MG63 (cell line): ENCODE results near the gene YLPM1. TPM values are rescaled to one million over a fixed set of nuclear protein-coding genes. Genes with fewer than 3 reads are reported as not detected.

Source experiments
- DNase-seq: peaks from one replicate; pipeline ENCODE4 v3.0.0-alpha.2; 2020
- H3K27me3 ChIP-seq: fragments of 250-450 bp; sonication (Bioruptor Pico); 2 replicates; pipeline ENCODE4 v1.5.1; 2020; ENCODE audit warnings: mild to moderate bottlenecking, moderate library complexity
- H3K36me3 ChIP-seq: fragments of 250-450 bp; sonication (Bioruptor Pico); 2 replicates; pipeline ENCODE4 v1.5.1; 2020; ENCODE audit warnings: mild to moderate bottlenecking, moderate library complexity
- H3K4me3 ChIP-seq: fragments of 250-450 bp; sonication (Bioruptor Pico); 2 replicates; pipeline ENCODE4 v1.5.1; 2020; ENCODE audit warnings: mild to moderate bottlenecking, moderate library complexity
- H3K9me3 ChIP-seq: fragments of 250-450 bp; sonication (Bioruptor Pico); 2 replicates; pipeline ENCODE4 v1.5.1; 2020; ENCODE audit warnings: mild to moderate bottlenecking, moderate library complexity
- total RNA-seq: library from RNA; depleted of rRNA; stranded (reverse); fragments of >200 nt; shearing (Covaris generic); gene quantifications from 2 replicates; pipeline ENCODE4 v1.2.3, GENCODE V29; 2014; ENCODE audit warnings: low replicate concordance

The YLPM1 gene
- total RNA-seq, 1 experiment from 2014 or later: 4.5 TPM

GRCh38 chr14:74856366-74856765, 93.2 kb downstream of the YLPM1 start:
- no peak for DNase-seq
- Histone ChIP-seq H3K9me3 (no peaks in the 10 kb centered on the region), H3K27me3 (no peaks in the 10 kb centered on the region), H3K4me3 (no peak overlapping the region), H3K36me3 (no peaks in the 10 kb centered on the region)

GRCh38 chr14:74858022-74858421, 94.9 kb downstream of the YLPM1 start:
- Histone ChIP-seq H3K4me3 (no peak overlapping the region), H3K9me3 (no peaks in the 10 kb centered on the region), H3K27me3 (no peaks in the 10 kb centered on the region), H3K36me3 (no peaks in the 10 kb centered on the region)
- no peak for DNase-seq

GRCh38 chr14:74859757-74860552, 96.8 kb downstream of the YLPM1 start:
- no peak overlapping the region for H3K4me3 ChIP-seq
- no peaks in the 10 kb centered on the region for H3K36me3 ChIP-seq
- no peaks in the 10 kb centered on the region for H3K27me3 ChIP-seq
- DNase-seq: no peak
- H3K9me3 ChIP-seq: no peaks in the 10 kb centered on the region

- no peak overlapping the region for H3K4me3 ChIP-seq
Measured at GRCh38 chr14:74860899-74861733, 98.0 kb downstream of the YLPM1 start.

GRCh38 chr14:74861734-74862090, 98.6 kb downstream of the YLPM1 start:
- Histone ChIP-seq H3K4me3 (no peak overlapping the region), H3K27me3 (no peaks in the 10 kb centered on the region), H3K36me3 (no peaks in the 10 kb centered on the region), H3K9me3 (no peaks in the 10 kb centered on the region)
- DNase-seq: no peak

More at GRCh38 chr14:74860899-74861733, 98.0 kb downstream of the YLPM1 start:
- H3K36me3 ChIP-seq: no peaks in the 10 kb centered on the region
- H3K27me3 ChIP-seq: no peaks in the 10 kb centered on the region
- H3K9me3 ChIP-seq: no peaks in the 10 kb centered on the region
- DNase-seq: peak; percentile 61

- Histone ChIP-seq H3K27me3 (no peaks in the 10 kb centered on the region), H3K36me3 (no peaks in the 10 kb centered on the region), H3K4me3 (no peak overlapping the region), H3K9me3 (no peaks in the 10 kb centered on the region)
- DNase-seq: no peak
Measured at GRCh38 chr14:74863274-74863673, 100.2 kb downstream of the YLPM1 start.

GRCh38 chr14:74864198-74864597, 101.1 kb downstream of the YLPM1 start:
- no peaks in the 10 kb centered on the region for H3K9me3 ChIP-seq
- no peak for DNase-seq
- H3K27me3 ChIP-seq: no peaks in the 10 kb centered on the region
- no peaks in the 10 kb centered on the region for H3K36me3 ChIP-seq
- no peak overlapping the region for H3K4me3 ChIP-seq

- no peaks in the 10 kb centered on the region for H3K27me3 ChIP-seq
- no peak for DNase-seq
- no peak overlapping the region for H3K4me3 ChIP-seq
- H3K36me3 ChIP-seq: no peaks in the 10 kb centered on the region
- no peaks in the 10 kb centered on the region for H3K9me3 ChIP-seq
Measured at GRCh38 chr14:74865156-74865555, 102.0 kb downstream of the YLPM1 start.

- DNase-seq: no peak
- Histone ChIP-seq H3K9me3 (no peaks in the 10 kb centered on the region), H3K36me3 (no peaks in the 10 kb centered on the region), H3K4me3 (no peak overlapping the region), H3K27me3 (no peaks in the 10 kb centered on the region)
Measured at GRCh38 chr14:74866708-74867389, 103.7 kb downstream of the YLPM1 start.

- no peak for DNase-seq
Measured at GRCh38 chr14:74867673-74868072, 104.6 kb downstream of the YLPM1 start.

GRCh38 chr14:74868739-74869138, 105.6 kb downstream of the YLPM1 start:
- Histone ChIP-seq H3K27me3 (no peaks in the 10 kb centered on the region), H3K9me3 (no peaks in the 10 kb centered on the region), H3K36me3 (no peaks in the 10 kb centered on the region), H3K4me3 (no peak overlapping the region)
- DNase-seq: no peak

More at GRCh38 chr14:74867673-74868072, 104.6 kb downstream of the YLPM1 start:
- no peaks in the 10 kb centered on the region for H3K27me3 ChIP-seq
- no peak overlapping the region for H3K4me3 ChIP-seq
- H3K36me3 ChIP-seq: no peaks in the 10 kb centered on the region
- no peaks in the 10 kb centered on the region for H3K9me3 ChIP-seq

GRCh38 chr14:74871819-74872218, 108.7 kb downstream of the YLPM1 start:
- H3K9me3 ChIP-seq: no peaks in the 10 kb centered on the region
- H3K27me3 ChIP-seq: no peaks in the 10 kb centered on the region
- no peak overlapping the region for H3K4me3 ChIP-seq
- no peaks in the 10 kb centered on the region for H3K36me3 ChIP-seq
- DNase-seq: no peak

- Histone ChIP-seq H3K4me3 (no peak overlapping the region), H3K36me3 (no peaks in the 10 kb centered on the region), H3K9me3 (no peaks in the 10 kb centered on the region), H3K27me3 (no peaks in the 10 kb centered on the region)
- no peak for DNase-seq
Measured at GRCh38 chr14:74875204-74875603, 112.1 kb downstream of the YLPM1 start.

- no peaks in the 10 kb centered on the region for H3K9me3 ChIP-seq
- H3K27me3 ChIP-seq: no peaks in the 10 kb centered on the region
- no peaks in the 10 kb centered on the region for H3K36me3 ChIP-seq
- no peak within 1 kb of the TSS for H3K4me3 ChIP-seq
- DNase-seq: no peak
Measured at GRCh38 chr14:74875941-74876913, 113.1 kb downstream of the YLPM1 start, which contains the start of gene PROX2. TSS of gene PROX2 (minus strand) at chr14:74876145. CDS start at chr14:74863834, 12,311 bp downstream.

GRCh38 chr14:74879427-74880182, 116.5 kb downstream of the YLPM1 start:
- Histone ChIP-seq H3K4me3 (no peak overlapping the region), H3K36me3 (no peaks in the 10 kb centered on the region), H3K27me3 (no peaks in the 10 kb centered on the region), H3K9me3 (no peaks in the 10 kb centered on the region)
- DNase-seq: peak; percentile 16
